Small intestine (tissue), 7 donors: Measurements from ENCODE around the gene RNF145. TPM values are rescaled to one million over a fixed set of nuclear protein-coding genes. Genes with fewer than 3 reads are reported as not detected.
"Not testable (repeated sequence)": the region's sequence is repeated elsewhere in the genome, so short reads cannot be mapped to it uniquely, and the experiment has no call there.

ENCODE experiments used
- DNase-seq, 2 donors: peaks; one replicate each; pipeline versions ENCODE4 v3.0.0 to v3.0.0-alpha.2; 2013
- FAIRE-seq: peaks from 2 replicates; lab custom pipeline; 2012; peaks lifted over from hg19 to GRCh38; lab: Jason Lieb, UNC
- H3K27ac ChIP-seq, 3 donors: one replicate each; pipeline ENCODE4 v1.5.1; 2013; ENCODE audit warnings: low read length in 2 of 3, mild to moderate bottlenecking in 2 of 3, control low read depth in 1 of 3, inconsistent platforms in 1 of 3, low read depth in 1 of 3, moderate library complexity in 1 of 3
- H3K27me3 ChIP-seq, 3 donors: one replicate each; pipeline ENCODE4 v1.6.1; 2013; ENCODE audit warnings: low read length in 3 of 3, inconsistent platforms in 1 of 3; ENCODE audit not compliant: control insufficient read depth in 3 of 3, insufficient read depth in 3 of 3
- H3K36me3 ChIP-seq, 3 donors: one replicate each; pipeline ENCODE4 v1.6.1; 2013; ENCODE audit warnings: low read length in 3 of 3, inconsistent platforms in 1 of 3, low read depth in 1 of 3, mild to moderate bottlenecking in 1 of 3, moderate library complexity in 1 of 3; ENCODE audit not compliant: control insufficient read depth in 3 of 3, insufficient read depth in 2 of 3
- H3K4me1 ChIP-seq, 3 donors: one replicate each; pipeline ENCODE4 v1.6.1; 2013; ENCODE audit warnings: low read length in 2 of 3, inconsistent platforms in 1 of 3, low read depth in 1 of 3, mild to moderate bottlenecking in 1 of 3, moderate library complexity in 1 of 3; ENCODE audit not compliant: control insufficient read depth in 3 of 3, insufficient read depth in 2 of 3
- H3K4me3 ChIP-seq, 3 donors: one replicate each; pipeline ENCODE4 v1.5.1; 2013; ENCODE audit warnings: low read length in 3 of 3, control low read depth in 1 of 3, inconsistent platforms in 1 of 3, low read depth in 1 of 3, mild to moderate bottlenecking in 1 of 3, moderate library complexity in 1 of 3
- H3K9me3 ChIP-seq, 2 donors: one replicate each; pipeline ENCODE4 v1.6.1; 2013; ENCODE audit warnings: low read depth in 1 of 2, low read length in 1 of 2; ENCODE audit not compliant: control insufficient read depth in 2 of 2, insufficient read depth in 1 of 2
- WGBS, 3 donors: extraction: QIAGEN DNeasy Blood & Tissue Kit; methylation state at CpG; one replicate each; pipeline ENCODE4 v1.1.7; 2013; 5-methylcytosine and 5-hydroxymethylcytosine counted together
- polyA plus RNA-seq, 4 donors: library from polyadenylated mRNA; stranded (reverse) in 3 of 4; unstranded in 1 of 4; fragments of 200-250 nt in 3 of 4; fragments of 120-200 nt in 1 of 4; gene quantifications; one replicate each; pipeline versions ENCODE4 v1.2.1 to v1.2.3, GENCODE V29; 2013
- donor health status: healthy with polysubstance abuse.
- donor health status: control.
- donor health status: control.
- donor health status: Bipolar disorder and iron deficiency.
- donor health status: healthy.

The RNF145 gene
- polyA plus RNA-seq, 4 donors: 6.5 to 47.3 (median 23.1) TPM

- Histone ChIP-seq H3K27ac (no peak overlapping the region), H3K4me1 (peaks cover 0 to under 1% (median 0%) of the 10 kb centered on the region in 3 donors), H3K36me3 (peaks cover 0 to 2% (median 0%) of the 10 kb centered on the region in 3 donors), H3K4me3 (no peak overlapping the region), H3K27me3 (no peaks in the 10 kb centered on the region), H3K9me3 (no peaks in the 10 kb centered on the region)
- FAIRE-seq (no peak), DNase-seq (no peak)
Observed at GRCh38 chr5:159174511-159175168, 34.7 kb downstream of the RNF145 start.

- FAIRE-seq: no peak
- no peak for DNase-seq
- H3K4me3 ChIP-seq: no peak overlapping the region
- no peaks in the 10 kb centered on the region for H3K27me3 ChIP-seq
- H3K9me3 ChIP-seq: no peaks in the 10 kb centered on the region
- H3K27ac ChIP-seq: no peak overlapping the region
- 58 to 91% (median 73%) methylated on average over 3 of the region's 3 CpGs for WGBS, 3 donors
- H3K36me3 ChIP-seq: peaks cover 0 to 5% (median 2%) of the 10 kb centered on the region in 3 donors
- no peaks in the 10 kb centered on the region for H3K4me1 ChIP-seq
Observed at GRCh38 chr5:159171274-159171673, 38.1 kb downstream of the RNF145 start.

DNA sequence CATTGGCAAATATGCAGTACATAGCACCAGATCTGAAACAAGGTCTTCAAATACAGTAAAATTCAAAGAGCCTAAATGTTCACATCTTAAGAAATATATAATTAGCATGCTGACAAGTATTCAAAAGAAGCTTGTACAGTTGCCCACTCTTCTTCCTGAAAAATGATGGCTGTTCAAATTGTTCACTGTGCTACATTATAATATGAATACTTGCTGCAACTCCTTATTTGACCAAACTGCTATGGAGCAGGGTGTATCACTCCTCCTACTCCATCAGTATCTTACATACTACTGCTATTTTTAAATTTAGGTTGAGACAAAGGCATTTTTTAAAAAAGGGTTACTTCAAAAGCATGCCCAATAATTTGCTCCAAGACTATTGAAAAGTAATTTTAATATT, 39.3 kb downstream of the RNF145 start:
- no peaks in the 10 kb centered on the region for H3K4me1 ChIP-seq
- no peak for FAIRE-seq

GRCh38 chr5:159166416-159166815, 42.9 kb downstream of the RNF145 start:
- 95 to 100% (median 97%) methylated on average over 2 of the region's 2 CpGs for WGBS, 3 donors
- Histone ChIP-seq H3K4me3 (no peak overlapping the region), H3K9me3 (no peaks in the 10 kb centered on the region), H3K27ac (no peak overlapping the region), H3K4me1 (no peaks in the 10 kb centered on the region), H3K27me3 (no peaks in the 10 kb centered on the region), H3K36me3 (peaks cover 0 to 5% (median 0%) of the 10 kb centered on the region in 3 donors)
- DNase-seq (no peak), FAIRE-seq (no peak)

More for the DNA sequence above, 39.3 kb downstream of the RNF145 start:
- Histone ChIP-seq H3K9me3 (no peaks in the 10 kb centered on the region), H3K27me3 (no peaks in the 10 kb centered on the region), H3K4me3 (no peak overlapping the region), H3K36me3 (peaks cover 0 to 5% (median 2%) of the 10 kb centered on the region in 3 donors), H3K27ac (no peak overlapping the region)
- no peak for DNase-seq

DNA sequence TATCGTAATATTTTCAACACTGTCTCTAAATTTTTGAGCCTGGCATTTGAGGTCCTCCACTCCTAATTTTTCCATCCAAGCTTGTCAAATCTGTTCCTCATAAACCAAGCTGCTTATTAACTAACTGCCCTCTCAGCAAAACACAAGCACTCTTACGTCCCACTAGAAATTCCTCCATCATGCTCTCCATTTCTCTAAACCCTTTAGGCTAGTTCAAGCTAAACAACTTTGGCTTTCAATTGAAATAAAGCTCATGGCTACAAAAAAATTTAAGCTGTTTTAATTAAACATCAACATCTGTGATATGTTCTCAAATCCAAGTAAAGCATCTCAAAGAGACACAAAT, 45.7 kb downstream of the RNF145 start:
- FAIRE-seq: no peak
- H3K27ac ChIP-seq: no peak overlapping the region

DNA sequence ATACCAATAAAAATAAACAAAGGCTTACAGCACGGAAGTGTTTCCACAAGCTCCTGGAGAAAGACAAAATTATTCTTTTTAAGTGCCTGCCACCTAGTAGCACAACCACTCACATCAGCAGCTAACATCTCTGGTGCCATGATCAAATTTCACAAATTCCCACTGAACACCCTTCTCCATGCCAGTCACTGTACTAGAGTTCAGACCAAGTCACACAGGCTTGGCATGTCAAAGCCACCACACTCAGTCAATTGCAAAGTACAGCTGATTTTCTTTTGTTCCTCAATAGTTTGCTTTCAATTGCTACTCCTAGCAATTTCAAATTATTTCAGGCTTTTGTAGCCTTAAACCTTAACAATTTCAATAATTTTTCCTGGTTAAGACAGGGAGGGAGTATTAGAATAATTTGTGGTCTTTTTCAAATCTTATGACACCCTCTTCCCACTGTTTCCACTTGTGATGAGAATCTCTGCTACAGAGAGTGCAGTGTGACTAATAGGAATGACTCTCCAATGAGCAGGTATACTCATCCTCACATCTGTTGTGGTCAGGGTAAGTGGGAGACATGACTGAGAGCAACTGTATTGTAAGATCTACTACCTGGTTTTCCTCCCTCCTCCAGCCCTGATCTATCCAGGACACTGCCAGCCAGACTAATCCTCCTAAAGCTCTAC, 46.2 kb downstream of the RNF145 start:
- H3K27me3 ChIP-seq: no peaks in the 10 kb centered on the region
- peaks cover 2 to 11% (median 9%) of the 10 kb centered on the region in 3 donors for H3K36me3 ChIP-seq
- WGBS, 3 donors: 74 to 95% (median 95%) methylated on average over 1 of the region's 1 CpG
- DNase-seq (no peak), FAIRE-seq (no peak)
- H3K9me3 ChIP-seq: no peaks in the 10 kb centered on the region
- no peak overlapping the region for H3K27ac ChIP-seq
- H3K4me3 ChIP-seq: no peak overlapping the region
- no peaks in the 10 kb centered on the region for H3K4me1 ChIP-seq

More for the DNA sequence above, 45.7 kb downstream of the RNF145 start:
- no peak for DNase-seq
- H3K9me3 ChIP-seq: no peaks in the 10 kb centered on the region
- WGBS, 3 donors: 88 to 95% (median 88%) methylated on average over 2 of the region's 2 CpGs
- H3K4me1 ChIP-seq: no peaks in the 10 kb centered on the region
- peaks cover 2 to 10% (median 7%) of the 10 kb centered on the region in 3 donors for H3K36me3 ChIP-seq
- H3K4me3 ChIP-seq: no peak overlapping the region
- no peaks in the 10 kb centered on the region for H3K27me3 ChIP-seq

GRCh38 chr5:159161361-159162214, 47.8 kb downstream of the RNF145 start:
- FAIRE-seq (no peak), DNase-seq (no peak)
- no peaks in the 10 kb centered on the region for H3K4me1 ChIP-seq
- H3K27me3 ChIP-seq: no peaks in the 10 kb centered on the region
- no peak overlapping the region for H3K27ac ChIP-seq
- 88 to 95% (median 92%) methylated on average over 9 of the region's 9 CpGs for WGBS, 3 donors
- no peak overlapping the region for H3K4me3 ChIP-seq
- H3K36me3 ChIP-seq: peaks cover 2 to 13% (median 6%) of the 10 kb centered on the region in 3 donors
- no peaks in the 10 kb centered on the region for H3K9me3 ChIP-seq

DNA sequence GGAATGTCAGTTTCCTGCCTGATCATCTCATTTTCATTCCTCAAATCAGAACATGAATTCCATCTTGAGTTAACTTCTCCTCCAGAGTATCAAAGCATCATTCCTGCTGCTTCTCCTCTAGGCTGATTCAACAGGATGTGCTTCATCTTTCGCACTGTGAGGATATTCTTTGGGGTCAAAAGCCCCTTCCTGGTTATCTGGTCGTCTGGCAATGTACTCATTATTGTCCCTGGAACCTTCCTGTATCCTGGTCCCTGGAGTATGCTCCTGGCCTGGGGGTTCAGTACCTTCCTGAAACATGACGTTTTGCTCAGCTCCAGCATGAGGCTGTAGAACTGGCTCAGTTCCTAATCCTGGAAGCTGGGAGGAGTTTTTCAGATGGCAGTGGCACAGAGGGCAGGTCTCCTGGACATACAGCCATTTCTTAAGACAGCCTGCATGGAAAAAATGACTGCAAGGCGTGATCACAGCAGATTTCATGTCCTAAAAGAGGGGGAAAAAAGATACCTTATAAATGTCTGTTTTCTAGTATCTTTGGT, 50.7 kb downstream of the RNF145 start:
- not testable (repeated sequence) for H3K4me3 ChIP-seq, H3K27ac ChIP-seq, H3K27me3 ChIP-seq, FAIRE-seq, DNase-seq, H3K4me1 ChIP-seq, H3K9me3 ChIP-seq
- peaks cover 2 to 13% (median 11%) of the 10 kb centered on the region in 3 donors for H3K36me3 ChIP-seq
- WGBS, 3 donors: 66 to 68% (median 68%) methylated on average over 4 of the region's 4 CpGs
